DMS 273 (cell line): ENCODE results near the gene TSEN2.

ENCODE experiments used
- DNase-seq: peaks from one replicate; lab custom pipeline; 2025; ENCODE audit not compliant: unreplicated experiment; lab: John Stamatoyannopoulos, UW

TSEN2 gene

DNA sequence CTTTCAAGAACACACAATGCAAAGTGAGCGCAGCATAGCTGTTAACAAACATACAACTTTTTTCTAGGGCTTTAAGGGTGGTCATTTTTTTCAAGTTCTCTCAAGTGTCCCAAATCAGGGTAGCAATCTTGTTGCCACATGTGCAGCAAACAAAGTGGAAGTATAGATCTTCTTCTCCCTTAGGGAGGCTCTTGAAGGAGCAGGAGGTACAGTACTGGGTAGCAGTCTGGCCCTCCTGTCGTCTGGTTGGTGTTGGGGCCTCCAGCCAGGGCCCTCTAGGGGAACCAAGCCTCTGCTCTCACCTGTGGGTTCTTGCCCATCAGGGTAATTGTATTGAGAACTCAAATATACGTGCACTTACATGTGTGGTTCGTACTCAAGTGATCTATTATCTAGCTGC lies 98.5 kb downstream of the TSEN2 start:
- no peak for DNase-seq
